CD4-positive, alpha-beta T cell treated with Interleukin-15 for 4 hours (primary cell): ENCODE measurements around the gene TSPAN18.

Source experiments
- DNase-seq: peaks from one replicate; pipeline ENCODE4 v3.0.0-alpha.2; 2020; ENCODE audit warnings: low spot score

Gene TSPAN18

DNA sequence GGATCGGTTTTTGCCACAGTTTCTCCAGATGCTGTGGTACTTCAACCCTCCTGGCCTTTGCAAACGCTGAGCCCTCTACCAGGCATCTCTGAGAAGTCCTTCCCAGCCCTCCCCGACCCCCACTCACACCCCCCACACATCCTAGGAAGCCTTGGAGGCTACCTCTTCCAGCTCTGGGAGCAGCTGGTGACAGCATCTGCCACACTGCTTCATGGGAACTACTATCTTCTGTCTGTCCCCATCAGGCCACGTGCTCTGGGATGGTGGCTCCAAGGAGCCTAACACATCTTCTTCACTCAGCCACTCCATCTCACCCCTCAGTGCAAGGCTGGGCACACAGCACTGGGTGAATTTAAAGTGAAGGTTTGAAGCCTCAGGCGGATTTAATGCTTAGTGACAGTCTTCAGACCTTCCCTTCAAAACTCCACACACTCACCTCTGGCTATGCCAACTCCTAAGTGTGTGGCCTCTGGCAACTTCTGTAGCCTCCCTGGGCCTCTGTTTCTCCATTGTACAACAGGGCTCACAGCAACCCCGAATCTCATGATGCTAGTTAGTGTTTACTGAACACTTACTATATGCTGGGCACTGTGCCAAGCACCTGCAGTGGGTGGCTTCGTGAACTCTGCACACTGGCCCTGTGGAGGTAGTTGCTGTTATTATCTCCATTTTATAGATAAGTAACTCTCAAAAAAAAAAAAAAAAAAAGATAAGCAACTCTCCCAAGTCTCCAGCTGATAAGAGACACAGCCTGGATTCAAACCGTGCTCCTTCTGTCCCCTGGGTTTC is 231.2 kb downstream of the TSPAN18 start:
- DNase-seq = no peak

DNA sequence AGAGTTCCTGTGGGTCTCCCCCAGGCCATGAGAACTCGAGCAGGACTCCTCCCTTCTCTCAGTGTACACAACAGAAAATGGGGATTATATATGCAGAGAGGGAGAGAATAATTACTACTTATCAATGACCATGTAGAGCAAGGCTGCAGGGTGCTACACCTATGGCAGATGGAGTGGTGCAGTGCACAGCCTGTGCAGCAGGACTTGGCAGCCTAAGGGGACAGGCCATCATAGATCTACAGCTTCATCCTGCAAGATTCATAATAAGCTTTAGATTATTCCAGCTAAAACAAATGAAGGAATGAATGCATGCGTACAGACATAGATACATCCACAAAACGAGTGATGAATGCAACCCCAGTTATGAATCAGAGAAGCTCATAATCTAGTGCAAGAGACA is 232.3 kb downstream of the TSPAN18 start:
- no peak for DNase-seq

DNA sequence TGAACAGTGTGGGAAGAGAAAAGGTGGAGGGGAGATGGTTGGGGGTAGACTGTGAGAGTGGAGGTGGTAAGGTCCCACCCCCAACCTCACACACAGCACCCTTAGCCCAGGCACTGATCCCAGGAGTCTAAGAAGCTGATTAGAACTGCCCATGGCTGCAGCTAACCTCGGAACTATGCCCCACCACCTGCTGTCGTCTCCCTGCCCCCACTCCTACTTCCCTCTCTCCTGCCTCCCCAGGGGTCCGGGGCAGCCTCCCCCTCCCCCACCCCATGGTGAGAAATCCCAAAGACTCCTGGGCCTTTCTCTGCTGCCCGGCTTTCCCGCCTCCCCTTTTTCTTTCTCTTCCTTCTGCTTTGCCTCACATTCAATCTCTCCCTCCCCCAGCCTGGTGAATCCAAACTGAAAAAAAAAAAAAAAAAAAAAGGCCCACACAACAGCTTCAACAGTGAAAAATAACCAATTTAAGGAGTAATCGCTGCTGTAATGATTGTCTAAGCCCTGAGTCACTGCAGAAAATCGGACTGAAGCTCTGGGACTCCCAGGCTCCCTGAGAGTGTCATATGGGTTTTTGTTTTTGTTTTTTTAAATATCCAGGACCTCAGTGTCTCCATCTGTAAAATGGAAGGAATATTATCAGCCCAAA is 233.6 kb downstream of the TSPAN18 start:
- no peak for DNase-seq

DNA sequence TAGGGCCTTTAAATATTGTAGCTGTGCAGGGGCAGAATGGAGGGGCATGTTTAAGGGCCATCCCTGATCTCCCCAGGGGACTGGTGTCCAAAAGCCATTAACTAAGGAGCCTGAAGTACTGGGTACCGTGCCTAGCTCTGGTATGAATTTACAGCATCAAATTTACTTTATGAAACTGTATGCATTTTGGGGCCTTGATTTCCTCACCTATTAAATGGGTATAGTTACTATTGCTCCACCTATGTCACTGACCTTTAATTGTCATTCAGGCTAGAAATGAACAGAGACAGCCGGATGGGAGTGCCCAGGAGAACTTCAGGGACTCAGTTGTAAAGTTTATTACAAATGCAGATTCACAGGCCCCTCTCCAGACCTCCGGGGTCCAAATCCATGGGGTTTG is 235.7 kb downstream of the TSPAN18 start:
- DNase-seq = no peak

DNA sequence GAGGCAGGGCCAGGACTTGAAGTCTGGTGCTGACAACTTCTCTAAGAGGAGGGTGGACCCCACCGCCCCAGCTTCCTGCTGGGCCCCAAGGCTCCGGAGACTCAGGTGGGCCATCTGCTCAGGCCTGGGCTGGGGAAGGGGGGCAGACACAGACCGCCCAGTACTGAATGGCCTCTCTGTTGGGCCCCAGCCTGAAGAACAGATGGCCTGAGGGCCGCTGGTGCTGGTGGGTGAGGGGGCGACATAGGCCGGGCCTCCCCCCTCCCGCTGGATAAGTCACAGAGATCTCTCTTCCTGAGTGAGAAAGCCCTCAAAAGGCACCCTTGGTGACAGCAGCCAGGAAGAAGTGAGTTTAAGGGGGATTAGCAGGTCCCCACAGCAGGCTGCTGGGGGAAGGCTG is 236.4 kb downstream of the TSPAN18 start:
- no peak for DNase-seq

DNA sequence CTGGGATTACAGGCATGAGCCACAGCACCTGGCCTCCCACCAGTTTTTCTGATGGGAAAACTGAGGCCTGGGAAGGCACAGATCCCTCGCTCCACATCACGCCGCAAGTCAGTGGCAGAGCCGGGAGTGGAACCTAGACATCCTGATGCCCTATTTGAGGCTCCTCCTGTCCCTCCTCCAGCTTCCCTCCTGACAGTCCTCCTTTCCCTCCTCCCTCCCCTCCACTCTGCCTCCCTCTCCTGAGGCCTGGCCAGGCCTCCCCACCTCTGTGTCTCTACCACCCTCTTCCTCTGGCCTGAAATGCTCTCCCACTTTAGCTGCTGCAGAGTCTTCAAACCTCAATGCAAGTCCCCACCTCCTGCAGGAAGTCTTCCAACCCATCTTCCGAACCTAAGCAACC is 237.2 kb downstream of the TSPAN18 start:
- no peak for DNase-seq

DNA sequence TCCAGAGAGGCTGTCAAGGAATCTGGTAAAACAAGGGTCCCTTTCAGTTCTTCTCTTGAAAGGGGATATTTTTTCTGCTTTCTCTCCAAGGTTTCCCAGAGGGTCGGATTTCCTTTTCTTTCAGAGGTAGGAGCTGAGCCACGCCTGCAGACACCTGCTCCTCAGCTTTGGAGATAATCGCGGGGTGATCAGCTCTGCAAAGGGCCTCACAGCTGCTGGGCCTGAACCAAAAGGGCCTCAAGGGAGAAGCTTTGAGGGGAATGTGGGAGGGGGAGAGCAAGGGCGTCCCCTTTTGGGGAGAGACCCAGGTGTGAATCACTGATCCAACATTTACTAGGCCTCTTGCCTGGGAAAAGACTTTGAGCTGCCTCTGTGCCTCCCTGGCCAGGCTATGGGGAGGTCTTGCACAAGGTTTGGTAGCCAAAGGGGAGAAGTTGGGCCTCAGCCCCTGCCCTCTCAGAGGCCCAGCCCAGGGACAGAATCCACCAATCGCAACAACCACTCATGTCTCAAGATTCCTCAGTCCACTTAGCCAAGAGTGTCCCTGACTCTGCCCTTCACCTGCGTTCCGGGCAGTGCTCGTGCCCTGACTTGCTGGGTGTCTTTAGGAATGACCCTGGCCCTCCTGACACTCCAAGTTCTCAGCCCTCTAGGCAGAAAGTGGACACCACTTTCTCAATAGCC is 237.9 kb downstream of the TSPAN18 start:
- no peak for DNase-seq

DNA sequence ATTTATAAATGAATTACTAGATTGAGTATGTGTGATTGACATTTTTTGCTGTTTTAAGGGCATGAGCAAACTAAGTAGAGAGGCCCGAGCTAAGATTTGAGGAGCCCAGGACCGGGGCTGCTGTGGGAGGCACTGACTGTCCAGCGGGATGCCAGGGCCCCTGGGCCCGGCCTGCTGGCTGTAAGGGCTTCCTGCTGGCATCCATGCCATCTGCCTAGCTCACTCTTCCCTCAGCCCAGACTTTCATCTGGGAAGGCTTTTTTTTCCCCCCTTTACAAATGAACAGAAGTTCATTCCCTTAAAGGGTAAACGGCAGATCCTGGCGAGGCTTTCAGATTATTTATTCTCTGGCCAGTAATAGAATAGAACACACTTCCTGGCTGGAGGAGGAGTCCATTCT is 239.9 kb downstream of the TSPAN18 start:
- DNase-seq = no peak

DNA sequence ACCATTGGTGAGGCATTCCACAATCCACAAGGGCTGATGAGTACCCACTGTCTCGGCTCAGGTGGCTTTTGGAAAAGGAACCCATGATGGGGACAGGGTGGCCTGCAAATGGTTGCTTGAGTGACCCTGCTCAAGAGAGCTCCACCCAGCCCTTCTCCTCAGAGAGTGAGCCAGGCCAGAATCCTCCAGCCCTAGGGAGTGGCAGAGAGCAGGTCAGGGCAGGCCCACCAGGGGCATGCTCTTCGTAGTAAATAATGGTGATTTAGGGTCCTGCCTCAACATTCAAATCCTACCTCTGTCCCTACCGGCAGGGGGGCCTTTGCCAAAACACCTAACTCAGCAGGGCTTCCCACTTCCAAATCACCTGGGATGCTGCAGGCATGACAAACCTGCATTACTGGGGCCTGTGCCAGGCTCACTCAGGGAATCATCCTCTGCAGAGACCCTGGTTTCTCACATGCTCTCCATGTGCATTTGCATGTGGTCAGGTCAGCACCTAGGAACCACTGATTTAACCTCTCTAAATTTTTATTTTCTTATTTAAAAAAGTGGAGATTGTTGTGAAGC is 241.3 kb downstream of the TSPAN18 start:
- no peak for DNase-seq

DNA sequence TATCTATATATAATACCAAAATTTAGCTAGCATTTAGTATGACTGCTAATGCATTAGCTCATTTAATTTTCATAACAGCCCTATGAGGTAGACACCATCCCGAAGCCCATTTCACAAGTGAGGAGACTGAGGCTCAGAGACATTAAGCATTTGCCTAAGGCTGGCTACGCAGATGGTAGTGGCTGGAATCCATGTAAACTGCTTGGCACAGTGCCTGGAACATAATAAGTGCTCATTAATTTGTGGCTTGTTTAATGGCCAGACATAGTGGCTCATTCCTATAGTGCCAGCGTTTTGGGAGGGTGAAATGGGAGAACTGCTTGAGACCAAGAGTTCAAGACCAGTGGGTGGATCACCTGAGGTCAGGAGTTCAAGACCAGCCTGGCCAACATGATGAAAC is 241.7 kb downstream of the TSPAN18 start:
- DNase-seq = no peak

DNA sequence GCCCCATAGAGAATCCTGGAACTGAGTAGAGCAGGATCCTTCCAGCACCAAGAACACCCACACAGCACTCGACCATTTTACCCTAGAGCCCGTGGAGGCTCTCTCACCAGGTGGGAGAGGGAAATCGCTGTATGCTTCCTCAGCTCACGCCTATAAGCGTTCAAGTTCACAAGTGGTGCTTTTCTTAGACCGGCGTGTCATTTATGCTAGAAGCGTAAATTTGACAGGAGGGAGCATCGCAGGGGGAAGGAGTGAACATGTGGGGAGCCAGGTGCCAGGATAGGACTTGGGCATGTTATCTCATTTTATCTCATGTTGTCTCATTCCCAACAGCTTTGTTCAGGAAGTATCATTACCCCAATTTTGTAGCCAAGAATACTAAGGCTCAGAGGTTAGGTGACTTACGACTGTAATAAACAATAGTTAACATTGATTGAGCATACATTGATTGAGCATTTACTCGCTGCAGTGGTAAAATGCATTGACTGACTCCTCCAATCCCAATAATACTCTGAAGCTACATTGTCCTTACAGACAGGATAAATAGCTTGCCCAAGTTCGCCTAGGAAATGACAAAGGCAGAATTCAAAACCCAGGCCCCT is 243.0 kb downstream of the TSPAN18 start:
- DNase-seq = no peak

DNA sequence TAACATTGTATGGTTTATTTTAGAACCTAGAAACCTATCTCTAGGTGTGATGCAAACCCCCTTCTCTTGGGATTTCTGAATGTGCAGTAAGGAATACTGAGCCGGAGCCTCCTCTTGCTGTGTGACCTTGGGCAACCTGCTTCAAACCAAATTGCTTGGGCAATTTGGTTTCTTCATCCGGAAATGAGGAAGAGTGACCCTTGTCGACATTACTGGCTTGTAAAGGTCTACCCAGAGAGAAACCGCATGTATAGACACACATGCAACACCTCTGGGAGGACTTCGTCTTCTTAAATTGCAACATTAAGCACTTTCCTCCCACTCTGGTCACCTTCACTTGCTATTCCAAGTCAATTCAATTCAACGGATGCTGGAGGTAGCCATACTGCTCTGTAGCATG is 243.5 kb downstream of the TSPAN18 start:
- no peak for DNase-seq

DNA sequence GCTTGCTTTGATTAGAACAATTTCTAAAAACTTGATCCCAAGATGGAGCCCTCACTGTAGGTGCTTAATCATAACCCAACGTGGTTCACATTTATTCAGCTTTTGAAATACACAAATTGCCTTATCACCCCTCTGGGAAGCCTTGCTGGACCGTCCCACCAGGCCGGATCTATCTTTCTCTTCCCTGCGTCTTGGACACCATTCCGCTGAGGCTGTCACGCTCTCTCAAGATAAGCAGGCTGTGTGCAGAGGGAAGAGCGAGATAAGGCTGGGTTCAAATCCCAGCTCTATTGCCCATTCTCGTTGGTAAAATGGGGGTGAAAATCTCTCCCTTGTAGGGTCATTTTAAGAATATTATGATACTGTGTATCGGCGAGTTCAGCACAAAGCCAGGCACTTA is 244.4 kb downstream of the TSPAN18 start:
- no peak for DNase-seq

DNA sequence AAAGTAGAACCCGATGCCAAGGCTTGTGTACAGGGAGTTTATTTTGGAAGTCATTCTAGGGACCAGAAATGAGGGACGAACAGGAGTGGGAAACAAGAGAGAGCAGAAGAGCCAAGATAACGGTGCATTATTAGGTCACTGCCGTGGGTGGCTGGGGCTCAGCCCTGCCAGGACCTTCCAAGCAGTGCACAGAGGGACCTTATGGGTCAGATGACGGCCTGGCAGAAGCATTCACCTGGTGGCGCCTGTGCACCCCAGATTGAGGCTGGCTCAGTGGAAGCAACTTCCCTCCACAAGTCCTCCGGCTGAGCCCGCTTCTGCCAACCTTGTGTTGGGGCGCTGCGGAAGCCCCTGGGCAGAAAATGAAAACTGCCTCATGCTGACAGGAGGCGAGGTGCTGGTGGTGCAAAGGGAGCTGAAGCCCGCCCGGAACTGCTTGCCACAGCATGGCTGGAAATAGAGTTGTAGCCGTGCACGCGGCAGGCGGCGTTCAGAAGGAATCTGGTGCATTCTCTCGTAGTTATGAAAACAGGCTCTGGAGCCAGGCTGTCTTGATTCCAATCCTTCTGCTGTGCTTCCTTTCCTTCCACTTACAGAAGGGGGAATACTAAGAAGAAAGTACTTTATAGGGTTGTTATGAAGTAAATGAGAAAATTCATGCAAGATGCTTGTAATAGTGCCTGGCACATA is 246.1 kb downstream of the TSPAN18 start:
- no peak for DNase-seq

DNA sequence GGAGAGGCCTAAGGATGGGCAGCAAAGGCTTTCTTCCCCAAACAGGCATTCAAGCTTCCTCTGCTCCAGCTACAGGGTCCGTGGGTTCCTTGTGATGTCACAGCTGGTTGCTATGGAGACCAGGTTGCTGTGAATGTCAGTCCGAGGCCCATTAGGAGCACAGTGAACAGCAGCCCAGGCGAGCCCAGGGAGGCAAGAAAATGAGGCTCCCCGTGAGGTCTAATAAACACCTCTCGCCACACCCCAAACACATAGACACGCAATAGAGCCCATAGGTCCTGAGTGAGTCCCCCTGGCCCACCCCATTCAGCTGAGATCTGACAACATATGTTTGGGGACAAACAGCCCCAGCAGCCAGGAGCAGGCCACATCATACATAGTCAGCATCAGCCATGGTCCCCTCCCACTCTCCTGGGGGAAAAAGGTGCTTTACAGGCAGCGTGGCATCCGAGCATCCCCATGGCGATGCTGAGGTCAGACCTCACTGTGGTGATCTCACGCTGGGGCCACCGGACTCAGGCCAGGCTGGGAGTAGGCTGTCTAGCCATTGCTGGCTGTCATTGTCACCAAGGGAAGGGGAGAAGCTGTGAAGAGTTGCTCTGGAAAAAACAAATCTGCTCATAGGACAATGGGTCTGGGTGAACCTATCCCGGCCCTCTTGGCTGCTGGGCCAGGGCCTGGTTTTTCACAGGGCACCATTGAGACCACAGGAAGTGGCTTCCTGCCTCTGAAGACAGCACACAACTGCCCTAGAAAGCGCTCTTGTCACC is 247.1 kb downstream of the TSPAN18 start:
- no peak for DNase-seq

DNA sequence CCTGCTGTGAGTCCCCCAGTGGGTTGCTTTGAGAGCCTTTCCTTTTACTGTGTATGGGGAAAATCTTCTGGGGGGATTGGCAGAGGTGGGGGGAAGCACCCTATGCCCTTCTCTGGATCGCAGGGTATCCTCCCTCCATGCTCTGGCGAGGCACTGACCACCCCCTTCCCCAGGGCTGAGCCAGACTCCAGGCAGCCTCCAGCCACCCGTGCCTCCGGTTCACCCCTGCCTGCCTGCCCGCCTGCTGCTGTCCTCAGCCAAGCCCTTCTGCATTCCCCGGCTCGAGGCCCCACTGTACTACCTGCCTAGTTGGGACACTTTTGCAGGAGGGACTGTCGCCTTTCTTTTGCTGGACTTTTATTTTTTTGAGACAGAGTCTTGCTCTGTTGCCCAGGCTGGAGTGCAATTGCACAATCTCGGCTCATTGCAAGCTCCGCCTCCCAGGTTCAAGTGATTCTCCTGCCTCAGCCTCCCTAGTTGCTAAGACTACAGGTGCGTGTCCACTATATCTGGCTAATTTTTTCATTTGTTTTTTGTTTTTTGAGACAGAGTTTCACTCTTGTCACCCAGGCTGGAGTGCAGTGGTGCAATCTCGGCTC is 247.7 kb downstream of the TSPAN18 start:
- no peak for DNase-seq

DNA sequence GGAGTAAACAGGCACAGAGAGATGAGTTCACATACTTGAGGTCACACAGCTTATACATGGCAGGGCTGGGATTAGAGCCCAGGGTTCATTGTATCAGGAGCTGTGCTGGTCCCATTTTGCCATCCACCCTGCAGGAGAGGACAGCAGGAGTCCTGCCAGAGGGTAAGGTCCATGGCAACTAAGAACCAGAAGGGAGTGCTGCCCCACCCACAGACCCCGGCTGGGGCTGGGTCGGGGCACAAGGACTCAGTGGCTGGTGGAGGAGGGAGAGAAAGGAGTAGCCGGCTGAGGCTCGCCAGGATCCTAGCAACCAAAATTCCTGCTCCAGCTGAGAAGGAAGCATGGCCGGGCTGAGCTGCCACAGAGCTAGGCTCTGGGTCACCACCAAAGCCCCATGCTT is 249.8 kb downstream of the TSPAN18 start:
- no peak for DNase-seq

DNA sequence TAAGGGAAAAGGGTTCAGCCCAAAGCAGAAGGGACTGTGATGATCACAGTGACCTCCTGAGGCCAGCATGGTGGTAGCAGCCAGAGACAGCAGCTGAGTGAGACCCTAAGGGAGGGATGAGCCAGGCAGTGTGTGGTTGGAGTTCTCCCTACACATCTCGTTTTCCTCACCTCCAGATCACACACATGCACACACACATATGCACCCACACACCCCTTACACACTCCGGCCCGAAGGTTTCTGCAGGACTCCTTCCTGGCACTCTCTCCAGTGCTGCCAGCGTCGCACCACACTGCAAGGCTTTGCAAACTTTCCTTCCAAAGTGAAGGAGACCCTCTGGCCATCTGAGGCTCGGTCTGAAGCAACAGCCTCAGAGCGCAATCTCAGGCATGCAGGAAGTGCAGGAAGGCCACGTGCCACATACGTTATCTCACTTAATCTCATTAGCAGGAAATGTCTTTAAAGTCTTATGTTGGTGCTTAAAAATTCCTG is 250.8 kb downstream of the TSPAN18 start:
- DNase-seq = peak; percentile 17

DNA sequence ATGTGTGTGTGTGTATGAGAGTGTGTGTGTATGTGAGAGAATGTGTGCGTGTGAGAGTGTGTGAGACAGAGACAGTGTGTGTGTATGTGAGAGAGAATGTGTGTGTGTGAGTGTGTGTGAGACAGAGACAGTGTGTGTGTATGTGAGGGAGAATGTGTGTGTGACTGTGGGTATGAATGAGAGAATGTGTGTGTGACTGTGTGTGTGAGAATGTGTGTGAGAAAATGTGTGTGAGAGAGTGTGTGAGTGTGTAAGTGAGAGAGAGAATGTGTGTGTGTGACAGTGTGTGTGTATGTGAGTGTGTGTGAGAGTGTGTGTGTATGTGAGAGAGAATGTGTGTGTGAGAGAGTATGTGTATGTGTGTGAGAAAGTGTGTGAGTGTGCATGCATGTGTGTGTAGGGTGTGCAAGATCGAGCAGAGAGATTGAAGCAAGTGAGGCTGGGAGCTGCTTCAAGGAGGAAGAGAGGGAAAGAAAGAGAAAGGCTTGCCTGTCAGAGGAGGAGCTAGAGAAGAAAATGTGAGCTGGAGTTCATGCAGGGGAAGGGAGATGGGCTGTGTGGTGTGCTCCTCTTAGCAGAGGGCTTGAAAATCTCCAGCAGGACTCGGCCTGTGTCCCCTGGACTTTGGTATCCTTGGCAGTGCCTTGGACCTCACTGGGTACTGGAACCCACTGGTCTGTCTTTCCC is 251.7 kb downstream of the TSPAN18 start:
- no peak for DNase-seq

DNA sequence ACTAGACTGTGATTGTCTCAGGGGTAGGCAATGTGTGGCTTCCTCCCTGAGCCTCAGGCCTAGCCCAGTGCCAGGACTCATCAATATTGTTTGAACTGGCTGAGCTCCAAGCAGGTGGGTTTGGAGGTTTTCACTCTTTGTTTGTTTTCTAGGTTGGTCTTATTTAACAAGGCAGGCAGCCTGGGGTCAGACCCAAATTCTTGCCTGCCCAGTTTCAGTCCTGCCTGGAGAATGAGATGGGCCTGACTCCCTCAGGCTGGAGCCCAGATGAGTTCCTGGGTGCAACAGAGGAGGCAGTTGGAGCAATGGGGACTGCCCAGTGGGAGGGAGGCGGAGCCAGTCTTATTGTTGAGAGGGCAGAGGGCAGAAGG is 252.2 kb downstream of the TSPAN18 start:
- DNase-seq = no peak
